ENCODE data around the gene RNU1-4.
"Not testable (repeated sequence)": the region's sequence is repeated elsewhere in the genome, so short reads cannot be mapped to it uniquely, and the experiment has no call there.

RNU1-4 gene

DNA sequence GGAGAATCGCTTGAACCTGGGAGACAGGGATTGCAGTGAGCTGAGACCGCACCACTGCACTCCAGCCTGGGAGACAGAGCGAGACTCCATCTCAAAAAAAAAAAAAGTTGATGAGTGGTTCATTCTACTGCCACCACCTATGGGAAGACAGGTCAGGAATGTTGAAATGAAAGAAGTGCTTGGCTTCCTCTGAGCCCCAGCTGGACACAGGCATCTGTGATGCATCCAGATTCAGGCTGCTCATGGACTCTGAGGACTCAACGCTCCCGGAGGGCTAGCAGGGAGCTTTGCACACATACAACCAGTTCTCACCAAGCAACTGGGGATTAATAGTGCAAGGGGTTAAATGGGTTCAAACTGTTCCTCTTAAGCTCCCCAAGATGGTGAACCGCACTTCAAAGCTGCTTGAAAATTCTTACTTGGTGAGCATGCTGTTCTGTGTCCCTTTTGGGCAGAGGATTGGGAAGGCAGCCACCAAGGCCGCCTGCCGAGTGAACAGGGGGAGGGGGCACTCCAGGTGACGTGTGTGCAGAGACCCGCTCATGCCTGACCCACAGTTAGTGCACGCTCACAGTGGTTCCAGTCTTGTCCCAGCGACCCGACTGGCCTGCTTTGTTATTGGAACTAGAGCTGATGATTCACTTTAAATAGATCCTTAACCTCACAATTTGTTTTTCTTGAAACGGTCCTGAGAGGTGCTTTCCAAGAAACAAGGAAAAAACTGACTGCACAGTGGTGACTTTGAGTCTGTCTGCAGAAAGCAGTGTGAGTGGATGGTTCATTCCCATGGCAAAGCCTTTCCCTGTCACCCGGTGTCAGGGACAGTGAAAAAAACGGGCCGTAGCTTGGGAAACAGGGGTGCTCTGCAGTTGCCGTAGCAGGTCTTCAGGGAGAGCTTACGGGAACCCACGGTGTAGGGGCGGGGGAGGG lies 32.2 kb downstream of the RNU1-4 start:
- DNase-seq: not testable (repeated sequence)

DNA sequence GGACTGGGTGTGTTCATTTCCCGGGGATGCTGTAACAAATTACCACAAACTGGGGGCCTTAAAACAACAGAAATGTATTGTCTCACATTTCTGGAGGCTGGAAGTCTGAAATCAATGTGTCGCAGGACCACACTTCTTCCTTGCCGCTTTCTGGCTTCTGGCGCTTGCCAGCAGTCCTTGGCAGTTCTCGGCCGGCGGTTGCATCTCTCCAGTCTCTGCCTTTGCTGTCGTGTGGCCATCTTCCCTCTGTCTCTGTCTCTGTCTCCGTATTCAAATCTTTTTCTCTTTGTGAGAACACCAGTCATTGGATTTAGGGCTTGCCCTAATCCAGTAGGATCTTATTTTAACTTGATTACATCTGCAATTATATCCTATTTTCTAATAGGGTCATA lies 32.9 kb downstream of the RNU1-4 start:
- DNase-seq: not testable (repeated sequence)

DNA sequence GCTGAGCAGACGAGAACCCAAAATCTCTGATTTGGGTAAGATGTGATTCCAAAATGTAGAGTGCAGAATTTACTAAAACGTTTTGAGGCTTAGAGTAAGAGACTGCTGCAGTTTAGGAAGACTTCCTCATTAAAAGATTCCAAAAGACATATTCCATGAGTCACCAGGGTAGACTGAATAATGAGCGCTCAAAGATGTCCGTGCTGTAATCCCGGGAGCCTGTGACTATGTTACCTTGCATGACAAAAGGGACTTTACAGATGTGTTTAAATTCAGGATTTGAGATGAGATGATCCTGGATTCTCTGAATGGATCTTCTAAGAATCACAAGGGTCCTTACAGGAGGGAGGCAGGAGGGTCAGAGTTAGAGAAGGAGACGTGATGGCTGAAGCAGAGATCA lies 33.4 kb downstream of the RNU1-4 start:
- DNase-seq: not testable (repeated sequence)

DNA sequence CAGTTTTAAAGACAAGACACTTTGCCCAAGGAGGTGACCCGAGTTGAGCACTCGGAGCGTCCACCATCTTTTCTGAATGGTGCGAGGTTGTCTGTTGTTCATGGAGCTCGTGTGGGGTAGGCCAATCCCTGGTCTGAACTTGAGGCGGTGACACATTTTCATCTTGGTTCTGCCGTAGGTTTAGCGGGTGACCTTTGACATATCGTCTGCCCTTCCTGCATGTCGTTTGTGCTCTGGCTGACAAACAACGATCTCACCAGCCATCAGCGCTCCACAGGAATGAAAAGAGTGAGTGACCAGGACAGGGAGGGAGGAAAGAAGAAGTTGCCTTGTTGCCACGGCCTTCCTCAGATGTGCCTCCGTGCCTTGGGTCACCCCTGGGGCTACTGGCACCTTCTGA lies 34.5 kb downstream of the RNU1-4 start:
- not testable (repeated sequence) for DNase-seq

DNA sequence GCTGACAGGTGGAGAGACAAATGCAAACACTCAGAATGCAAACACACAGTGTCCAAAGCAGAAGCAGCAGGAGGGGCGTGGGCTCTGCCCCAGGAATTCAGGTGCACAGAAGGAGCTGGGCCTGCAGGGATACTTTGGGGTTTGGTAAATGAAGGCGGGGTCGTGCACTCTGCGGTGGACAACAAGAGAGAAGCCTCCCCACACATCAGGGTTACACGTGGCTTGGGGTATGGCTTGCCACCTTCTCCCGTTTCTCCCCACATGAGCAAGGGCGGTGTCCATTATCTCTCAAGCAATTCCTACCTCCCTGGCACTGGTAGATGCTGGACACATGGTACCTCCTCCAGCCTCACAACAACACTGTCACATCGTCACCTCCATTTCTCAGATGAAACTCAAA lies 35.0 kb downstream of the RNU1-4 start:
- DNase-seq: not testable (repeated sequence)

DNA sequence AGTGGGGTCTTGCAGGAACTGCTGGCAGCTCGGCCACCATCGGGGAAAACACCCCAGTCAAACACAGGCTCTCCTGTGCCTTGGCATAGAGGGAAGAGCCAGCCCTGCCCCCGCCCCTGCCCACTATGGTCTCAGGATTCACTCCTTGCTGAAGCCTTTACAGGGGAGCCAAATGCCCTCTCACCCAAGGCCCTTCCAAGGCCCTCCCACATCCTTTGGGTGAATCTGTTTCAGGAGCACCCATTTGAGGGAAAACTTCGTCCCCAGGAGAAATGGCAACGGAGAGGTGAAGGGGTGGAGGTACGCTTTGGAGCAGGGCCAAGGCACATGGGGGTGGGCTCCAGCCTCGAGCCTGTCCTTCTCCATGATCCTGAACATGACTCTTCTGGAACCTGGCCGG lies 35.9 kb downstream of the RNU1-4 start:
- not testable (repeated sequence) for DNase-seq

DNA sequence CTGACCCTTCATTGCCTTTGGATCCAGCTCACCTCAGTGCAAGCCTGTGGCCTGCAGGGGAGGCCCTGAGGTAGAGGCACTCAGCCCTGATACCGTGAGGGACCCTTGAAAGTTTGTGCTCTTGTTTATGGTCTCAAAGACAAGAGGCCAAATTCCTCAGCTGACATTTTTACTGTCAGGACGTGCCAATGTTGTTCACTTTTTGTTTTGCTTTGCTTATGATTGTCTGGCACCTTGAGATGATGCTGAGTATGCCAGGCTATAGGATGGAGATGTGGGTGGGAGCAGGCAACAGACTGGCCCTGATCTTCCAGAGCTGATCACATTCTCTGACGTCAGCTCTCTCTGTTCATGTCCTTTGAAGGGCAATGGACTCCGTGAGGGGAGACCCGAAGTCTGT lies 36.5 kb downstream of the RNU1-4 start:
- not testable (repeated sequence) for DNase-seq

DNA sequence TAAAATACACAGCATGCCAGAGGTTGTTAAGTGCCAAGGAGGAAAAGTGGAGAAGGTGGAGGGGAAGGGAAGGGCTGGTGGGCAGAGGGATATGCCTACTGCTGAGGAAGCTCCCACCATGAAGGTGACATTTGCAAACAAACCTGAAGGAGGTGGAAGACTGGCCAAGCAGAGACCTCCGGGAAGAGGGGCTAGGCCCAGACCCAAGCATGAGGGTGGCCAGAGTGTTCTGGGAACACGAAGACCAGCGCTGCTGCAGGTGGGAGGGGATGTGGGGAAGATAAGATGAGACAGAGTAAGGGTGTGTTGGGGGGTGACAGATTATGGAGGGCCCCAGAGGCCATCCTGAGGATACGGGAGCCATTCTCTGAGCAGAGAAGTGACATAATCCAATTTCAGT lies 37.5 kb downstream of the RNU1-4 start:
- not testable (repeated sequence) for DNase-seq

DNA sequence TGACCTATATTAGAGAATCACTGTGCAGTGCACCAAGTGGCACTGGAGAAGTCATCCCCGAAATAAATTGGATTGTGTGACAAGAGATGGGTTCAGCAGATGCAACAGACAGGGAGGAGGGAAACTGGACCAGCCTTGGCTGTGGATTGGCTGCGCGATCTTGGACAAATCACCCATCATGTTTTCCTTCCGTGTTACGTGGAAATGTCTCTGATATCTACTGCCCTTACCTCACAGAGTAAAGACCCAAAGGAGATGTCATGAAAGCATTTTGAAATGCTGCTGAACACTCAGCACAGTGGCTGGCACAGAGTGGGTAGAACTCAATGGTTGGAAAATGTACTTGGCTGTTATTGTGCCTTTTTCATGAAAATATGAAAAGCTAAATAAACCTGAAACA lies 39.2 kb downstream of the RNU1-4 start:
- DNase-seq: not testable (repeated sequence)

DNA sequence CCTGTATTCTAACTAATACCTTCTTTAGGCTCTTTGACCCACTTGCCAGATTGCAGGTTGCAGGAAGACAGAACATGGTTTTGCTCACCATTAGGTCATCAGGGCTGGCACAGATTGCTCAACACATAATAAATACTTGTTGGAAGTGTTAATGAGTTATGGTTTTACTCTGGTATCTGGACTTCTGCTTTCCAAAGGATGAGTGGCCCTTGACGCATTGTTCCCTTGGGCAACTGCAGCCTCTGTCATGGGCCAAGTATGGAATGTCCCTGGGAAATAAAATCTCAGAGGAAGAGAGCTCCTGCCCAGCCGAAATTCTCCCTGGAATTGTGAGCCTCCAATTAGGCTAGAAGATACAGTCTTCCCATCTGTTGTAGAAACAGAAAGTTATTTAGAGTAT lies 40.7 kb downstream of the RNU1-4 start:
- not testable (repeated sequence) for DNase-seq

DNA sequence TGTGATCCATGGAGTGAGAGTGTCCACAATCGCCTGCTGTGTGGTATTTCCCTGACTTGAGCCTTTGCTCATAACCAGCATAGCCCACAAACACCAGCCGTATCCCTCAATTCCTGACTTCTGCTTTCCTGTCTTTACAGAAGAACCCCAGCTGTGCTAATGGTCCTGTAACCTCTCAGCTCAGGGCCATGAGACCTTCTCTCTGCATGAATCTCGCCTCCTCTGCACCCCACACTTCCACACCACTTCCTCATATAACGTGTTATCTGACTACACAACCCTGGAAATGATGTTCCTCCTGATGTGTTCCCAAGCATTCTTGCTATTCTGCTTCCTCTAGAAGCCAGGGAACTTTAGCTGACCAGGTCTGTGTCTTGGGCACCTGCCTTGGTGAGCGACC lies 41.3 kb downstream of the RNU1-4 start:
- not testable (repeated sequence) for DNase-seq

DNA sequence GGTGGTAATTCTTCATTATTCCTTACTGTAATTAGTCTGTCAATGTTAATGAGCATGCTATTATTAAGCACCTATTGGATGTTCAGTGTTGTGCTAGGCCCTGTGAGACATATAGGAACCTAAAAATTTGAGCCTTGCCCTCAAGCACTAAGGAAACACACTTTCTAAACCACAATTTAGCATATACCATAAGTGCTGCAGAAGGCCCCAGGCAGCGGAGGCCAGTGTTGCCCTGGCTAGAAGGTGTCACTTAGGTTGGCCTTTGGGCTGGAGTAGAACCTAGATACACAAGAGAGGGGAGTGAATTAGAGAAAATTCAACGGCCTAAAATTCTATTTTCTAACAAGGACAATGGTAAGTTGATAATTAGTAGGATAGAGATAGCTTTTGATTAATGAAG lies 44.6 kb downstream of the RNU1-4 start:
- not testable (repeated sequence) for DNase-seq

DNA sequence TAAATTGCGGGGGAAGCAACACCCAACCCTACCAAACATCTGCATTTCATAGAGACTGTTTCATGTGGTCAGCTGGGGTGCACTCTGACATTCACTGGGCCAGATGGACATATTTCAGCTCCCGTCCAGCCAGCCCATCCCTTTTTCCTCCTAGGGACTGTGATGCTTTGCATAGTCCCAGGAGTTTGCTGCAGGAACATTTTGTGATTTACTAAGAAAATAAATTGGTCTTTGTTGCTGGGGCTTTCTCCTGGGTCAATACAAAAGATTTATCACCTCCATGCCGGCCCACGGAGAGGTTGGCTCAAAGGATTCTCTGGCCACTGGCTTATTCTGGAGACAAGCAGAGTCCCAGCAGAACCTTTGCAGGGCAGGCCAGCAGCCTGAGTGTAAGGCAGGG lies 46.0 kb downstream of the RNU1-4 start:
- not testable (repeated sequence) for DNase-seq

DNA sequence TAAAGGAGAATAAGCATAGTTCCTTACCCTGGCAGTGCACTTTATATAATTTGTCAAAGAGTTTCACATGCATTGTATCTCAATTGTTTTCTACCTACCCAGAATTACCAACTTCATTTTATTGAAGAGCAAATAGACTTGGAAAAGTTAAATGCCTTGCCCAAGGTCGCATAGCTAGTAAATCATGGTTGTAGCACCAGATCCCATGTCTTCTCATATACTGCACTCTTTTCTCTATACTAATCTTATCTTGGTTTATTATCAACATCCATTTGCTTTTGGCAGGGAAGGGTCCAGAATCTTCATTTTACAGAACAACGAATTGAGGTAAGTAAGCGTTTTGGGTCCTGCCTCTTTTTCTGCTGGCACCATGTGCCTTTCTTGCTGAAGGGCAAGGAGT lies 46.9 kb downstream of the RNU1-4 start:
- not testable (repeated sequence) for DNase-seq

DNA sequence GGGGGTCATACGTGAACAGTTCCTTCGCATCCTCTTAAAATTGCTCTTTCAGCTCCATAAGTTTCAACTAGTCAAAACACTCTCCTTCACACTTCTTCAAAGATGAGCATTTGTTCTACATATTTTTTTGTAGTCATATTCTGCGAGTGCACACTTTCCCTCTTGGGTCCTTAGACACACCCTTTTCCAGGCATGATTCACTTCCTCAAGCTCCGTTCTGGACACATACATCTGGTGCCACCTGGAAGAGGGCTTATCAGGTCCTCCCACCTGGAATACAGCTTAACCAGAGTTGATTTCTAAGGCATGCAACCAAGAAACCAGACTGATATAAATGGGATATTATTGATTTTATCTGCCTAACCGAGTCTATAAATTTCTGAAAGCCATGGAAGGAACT lies 47.4 kb downstream of the RNU1-4 start:
- DNase-seq: not testable (repeated sequence)
